GM19324 (cell line): ENCODE results near the gene LRRTM2.
"Not testable (repeated sequence)": the region's sequence is repeated elsewhere in the genome, so short reads cannot be mapped to it uniquely, and the experiment has no call there.

Experiments used
- ATAC-seq: cut with Tn5 transposase; IDR thresholded peaks from one replicate; pipeline ENCODE4 v1.9.1; 2021; ENCODE audit warnings: mild to moderate bottlenecking, moderate library complexity; ENCODE audit not compliant: unreplicated experiment, low FRiP score

The LRRTM2 gene

GRCh38 chr5:138874771-138875551 lies at the start of gene LRRTM2:
Gene LRRTM2 (minus strand): TSS chr5:138875335. CDS start chr5:138874911, 424 bp downstream.
- ATAC-seq, result no peak

- no peak for ATAC-seq
These were observed 47.4 kb upstream of the LRRTM2 start for GRCh38 chr5:138922494-138922893.

- not testable (repeated sequence) for ATAC-seq
These were observed 46.2 kb upstream of the LRRTM2 start for GRCh38 chr5:138921362-138921761.

DNA sequence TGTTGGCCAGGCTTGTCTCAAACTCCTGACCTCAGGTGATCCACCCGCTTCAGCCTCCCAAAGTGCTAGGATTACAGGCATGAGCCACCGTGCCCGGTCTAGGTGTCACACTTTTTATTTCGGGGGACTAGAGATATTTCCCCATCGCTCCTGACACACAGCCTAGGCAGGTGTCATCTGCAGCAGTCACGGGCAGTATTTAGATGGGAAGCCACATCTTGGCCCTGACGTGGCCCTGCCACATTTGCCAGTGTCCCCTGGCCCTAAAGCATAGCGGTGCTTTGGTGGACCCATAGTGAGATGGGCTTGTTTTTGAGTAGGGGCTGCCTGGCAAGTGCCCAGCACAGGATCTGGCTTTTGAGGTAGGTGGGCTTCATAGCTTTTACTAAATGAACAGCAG lies 45.0 kb upstream of the LRRTM2 start:
- ATAC-seq, result no peak

- ATAC-seq, result no peak
These were observed 43.6 kb upstream of the LRRTM2 start for GRCh38 chr5:138918686-138919085.

DNA sequence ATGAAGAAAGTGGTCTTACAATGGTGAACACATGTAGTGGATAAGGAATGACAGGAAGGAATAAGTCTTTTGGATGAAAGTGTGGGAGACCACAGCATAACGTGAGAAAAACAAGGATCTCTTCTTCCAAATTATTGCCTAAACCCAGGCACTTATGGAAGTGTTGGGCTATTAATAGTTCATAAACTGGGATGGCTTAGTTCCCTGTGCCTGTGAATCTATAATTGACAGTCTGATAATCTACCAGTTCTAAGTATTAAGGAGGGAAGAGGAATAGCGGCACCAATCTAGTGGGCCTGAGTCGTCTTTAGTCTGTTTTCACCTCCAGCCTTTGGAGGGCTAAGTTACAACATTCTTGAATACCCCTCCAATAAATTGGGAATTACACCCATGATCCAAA lies 39.2 kb upstream of the LRRTM2 start:
- no peak for ATAC-seq

GRCh38 chr5:138913773-138914172 lies 38.6 kb upstream of the LRRTM2 start:
- no peak for ATAC-seq

DNA sequence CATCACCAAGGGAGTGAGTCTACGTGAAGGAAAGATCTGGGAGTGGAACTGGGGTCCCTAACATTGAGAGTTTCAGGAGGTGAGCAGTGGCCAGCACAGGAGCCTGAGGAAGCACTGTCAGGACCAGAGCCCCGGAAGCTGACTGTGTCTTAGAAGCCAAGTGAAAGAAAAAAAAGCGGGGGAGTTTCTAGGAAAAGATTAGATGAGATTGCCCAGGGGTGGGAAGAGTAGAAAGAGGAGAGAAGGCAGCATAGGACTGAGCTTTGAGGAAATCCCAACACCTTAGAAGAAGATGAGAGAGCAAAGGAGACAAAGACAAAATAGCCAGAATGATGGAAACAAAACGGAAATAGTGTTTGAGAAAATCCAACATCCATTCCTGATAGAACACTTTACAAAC lies 37.0 kb upstream of the LRRTM2 start:
- ATAC-seq, result no peak

DNA sequence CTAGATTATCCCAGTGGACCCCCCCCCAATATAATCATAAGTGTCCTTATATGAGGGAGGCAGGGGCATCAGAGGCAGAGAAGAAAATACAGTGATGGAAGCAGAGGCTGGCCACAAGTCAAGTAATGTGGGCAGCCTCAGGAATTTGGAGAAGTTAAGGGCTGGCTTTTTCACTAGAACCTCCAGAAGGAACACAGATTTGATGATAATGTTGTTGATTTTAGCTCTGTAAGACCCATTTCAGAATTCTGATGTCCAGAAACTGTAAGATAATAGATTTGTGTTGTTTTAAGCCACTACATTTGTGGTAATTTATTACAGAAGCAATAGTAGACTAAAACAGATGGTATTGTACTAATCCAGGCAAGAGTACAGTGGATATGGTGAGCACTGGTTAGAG lies 36.3 kb upstream of the LRRTM2 start:
- ATAC-seq, result no peak

- ATAC-seq, result no peak
These were observed 35.5 kb upstream of the LRRTM2 start for GRCh38 chr5:138910546-138911185.

DNA sequence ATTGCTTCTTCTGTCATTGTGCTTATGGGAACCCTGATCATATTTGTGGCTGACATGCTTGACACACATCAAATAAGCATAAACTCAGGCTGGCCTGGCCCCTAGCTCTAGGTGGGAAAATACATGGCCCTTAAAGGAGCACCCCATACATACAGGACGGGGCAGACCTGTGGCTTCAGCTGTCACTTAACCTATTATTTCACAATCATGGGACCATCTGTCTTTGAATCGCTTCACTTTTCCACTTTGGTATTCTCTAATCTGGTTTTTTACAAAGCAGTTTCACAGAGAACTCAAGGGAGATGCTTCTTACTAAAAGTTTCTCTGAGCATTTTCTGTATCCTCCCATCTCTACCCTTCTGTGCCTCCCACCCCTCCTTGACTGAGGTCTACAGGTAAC lies 34.6 kb upstream of the LRRTM2 start:
- ATAC-seq, result no peak

DNA sequence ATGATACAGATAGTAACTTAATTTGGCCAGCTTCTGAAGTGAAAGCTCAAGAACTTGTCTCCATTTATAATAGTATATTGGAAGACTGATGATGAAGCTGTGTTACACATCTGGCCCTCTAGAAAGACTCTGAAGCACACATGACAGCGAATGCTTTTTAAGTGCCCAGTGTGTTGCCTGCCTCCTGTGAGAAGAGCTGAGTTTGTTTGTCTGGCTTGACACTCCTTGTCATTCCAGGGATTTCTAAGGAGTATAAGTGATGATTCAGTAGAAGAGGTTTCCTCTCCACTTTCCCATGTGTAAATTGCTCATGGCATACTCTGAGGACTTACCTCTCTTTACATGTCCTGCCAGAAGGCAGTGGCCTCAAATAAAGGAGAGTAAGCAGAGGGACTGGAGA lies 30.4 kb upstream of the LRRTM2 start:
- no peak for ATAC-seq

- ATAC-seq, result no peak
These were observed 28.1 kb upstream of the LRRTM2 start for GRCh38 chr5:138903130-138903775.

DNA sequence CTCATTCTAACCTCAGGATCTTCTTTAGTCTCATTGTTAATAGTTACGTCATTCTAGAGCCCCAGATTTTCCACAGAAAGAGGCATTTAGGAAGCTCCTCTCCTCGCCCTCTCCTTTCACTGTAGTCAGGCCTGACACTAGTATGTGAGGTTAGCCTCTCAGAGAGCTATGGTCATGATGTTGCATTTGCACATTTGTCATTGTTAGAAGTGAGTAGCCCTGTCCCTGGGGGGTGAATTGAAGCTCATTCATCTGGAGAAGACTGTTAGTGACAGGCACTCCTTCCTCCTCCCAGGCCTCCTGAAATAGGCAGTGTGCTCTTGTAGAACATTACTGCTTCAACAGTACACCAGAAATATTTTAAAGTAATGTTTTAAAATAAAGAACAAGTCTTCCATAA lies 26.6 kb upstream of the LRRTM2 start:
- ATAC-seq, result no peak

DNA sequence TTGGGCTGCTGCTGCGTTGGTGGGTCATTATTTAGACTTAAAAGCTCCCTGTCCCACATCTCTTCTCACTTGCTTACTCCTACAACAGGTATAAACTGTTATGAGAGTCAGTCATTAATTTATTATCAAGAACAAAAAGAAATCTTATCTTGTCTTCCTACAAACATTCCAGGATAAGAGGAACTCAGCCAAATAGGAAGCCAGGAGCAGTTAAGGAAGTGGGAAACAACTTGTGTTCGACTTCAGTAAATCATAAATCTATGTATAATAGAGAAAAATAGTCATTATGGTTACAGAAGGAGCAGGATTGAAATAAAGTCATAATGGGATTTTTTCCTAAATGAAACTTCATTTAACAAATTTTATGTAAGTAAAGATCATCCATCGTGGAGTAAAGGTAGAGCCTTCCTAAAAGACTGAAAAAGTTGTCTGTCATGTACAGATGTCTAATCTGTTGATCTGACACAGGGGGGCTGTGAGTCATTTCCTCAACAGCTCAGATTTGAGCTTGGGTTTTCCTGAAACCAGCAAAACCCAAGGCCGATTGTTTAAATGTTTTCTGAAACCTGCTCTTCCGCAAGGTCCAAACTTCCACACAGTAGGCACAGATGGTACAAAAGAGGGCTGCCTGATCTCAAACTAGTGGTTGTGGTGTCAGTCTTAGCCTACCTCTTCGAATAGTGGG lies 25.3 kb upstream of the LRRTM2 start:
- ATAC-seq, result no peak

DNA sequence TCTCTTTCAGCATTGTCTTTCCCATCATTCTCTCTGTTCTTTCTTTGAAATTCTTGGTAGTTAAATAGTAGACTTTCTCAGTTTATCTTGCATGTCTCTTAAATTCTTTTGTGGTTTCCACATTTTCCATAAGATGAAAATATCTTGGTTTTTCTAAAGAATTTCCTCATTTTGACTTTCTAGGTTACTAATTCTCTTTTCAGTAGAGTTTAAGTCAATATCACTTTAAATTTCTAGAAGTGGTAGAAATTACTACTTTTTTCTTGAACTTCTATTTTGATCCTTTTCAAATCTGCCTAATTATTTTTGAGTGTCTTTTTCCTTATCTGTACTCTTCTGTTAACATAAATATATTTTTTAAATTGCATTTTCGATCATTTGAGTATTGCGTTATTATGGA lies 23.6 kb upstream of the LRRTM2 start:
- ATAC-seq, result no peak

DNA sequence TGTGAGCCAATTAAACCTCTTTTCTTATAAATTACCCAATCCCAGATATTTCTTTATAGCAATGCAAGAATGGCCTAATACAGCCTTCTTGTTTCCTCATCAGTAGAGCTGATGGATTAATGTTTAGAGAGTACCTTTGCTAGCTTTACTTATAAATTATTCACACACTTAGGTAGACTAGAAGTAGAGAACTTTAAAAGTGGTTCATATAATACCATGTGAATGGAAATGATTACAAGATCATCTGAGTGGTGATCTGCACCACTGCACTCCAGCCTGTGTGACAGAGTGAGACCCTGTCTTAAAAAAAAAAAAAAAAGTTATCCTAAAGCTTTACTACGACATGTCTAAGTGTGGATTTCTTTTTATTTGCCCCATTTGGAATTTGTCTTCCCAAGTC lies 23.2 kb upstream of the LRRTM2 start:
- no peak for ATAC-seq

GRCh38 chr5:138895918-138896317 lies 20.8 kb upstream of the LRRTM2 start:
- no peak for ATAC-seq

DNA sequence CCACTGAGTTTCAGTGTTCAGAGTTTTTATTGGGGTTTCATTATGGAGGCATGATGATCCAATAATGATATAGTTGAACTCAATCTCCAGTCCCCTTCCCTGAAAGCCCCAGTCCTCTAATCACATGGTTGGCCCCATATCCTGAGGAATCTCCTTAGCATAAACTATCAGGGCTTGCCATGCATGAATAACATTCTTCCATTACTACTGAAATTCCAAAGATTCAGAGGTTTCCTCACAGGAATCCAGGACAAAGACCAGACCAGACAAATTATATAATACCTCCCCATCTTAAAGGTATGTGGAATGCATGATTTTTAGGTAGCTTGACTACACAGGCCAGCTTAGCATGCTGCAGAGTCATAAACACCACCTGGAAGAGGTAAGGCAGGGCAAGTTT lies 15.5 kb upstream of the LRRTM2 start:
- no peak for ATAC-seq

GRCh38 chr5:138889994-138890393 lies 14.9 kb upstream of the LRRTM2 start:
- no peak for ATAC-seq

DNA sequence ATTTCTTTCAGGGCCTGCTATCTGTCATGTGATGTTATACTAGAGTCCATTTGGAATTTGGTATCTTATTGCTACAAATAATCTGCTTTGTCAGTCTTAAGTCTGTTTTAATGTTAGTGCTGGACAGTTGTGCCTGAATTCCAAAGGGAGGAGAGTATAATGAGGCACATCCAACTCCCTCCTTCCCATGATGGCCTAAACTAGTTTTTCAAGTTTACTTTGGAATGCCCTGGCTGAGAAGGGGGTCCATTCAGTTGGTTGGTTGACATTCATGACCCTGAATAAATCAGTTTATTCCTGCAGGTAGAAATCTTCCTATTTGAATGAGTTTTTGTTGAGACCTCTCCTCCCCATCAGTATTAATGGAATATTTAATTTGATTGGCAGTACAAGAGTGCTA lies 9.4 kb upstream of the LRRTM2 start:
- ATAC-seq, result no peak
